Retinal pigment epithelial cell (primary cell): ENCODE measurements around the gene KIAA1328.

Experiments
- DNase-seq: peaks from one replicate; pipeline ENCODE4 v3.0.0-alpha.2; 2010; ENCODE audit warnings: low read depth
- H3K4me3 ChIP-seq: 2 replicates; pipeline ENCODE4 v1.5.1; 2011; ENCODE audit warnings: mild to moderate bottlenecking, low read length, control low read depth, moderate library complexity
- CTCF ChIP-seq: conservative IDR thresholded peaks from 2 replicates; pipeline ENCODE4 v1.5.1; 2011; ENCODE audit warnings: low read depth, low read length, control low read depth, inconsistent platforms

KIAA1328 gene

DNA sequence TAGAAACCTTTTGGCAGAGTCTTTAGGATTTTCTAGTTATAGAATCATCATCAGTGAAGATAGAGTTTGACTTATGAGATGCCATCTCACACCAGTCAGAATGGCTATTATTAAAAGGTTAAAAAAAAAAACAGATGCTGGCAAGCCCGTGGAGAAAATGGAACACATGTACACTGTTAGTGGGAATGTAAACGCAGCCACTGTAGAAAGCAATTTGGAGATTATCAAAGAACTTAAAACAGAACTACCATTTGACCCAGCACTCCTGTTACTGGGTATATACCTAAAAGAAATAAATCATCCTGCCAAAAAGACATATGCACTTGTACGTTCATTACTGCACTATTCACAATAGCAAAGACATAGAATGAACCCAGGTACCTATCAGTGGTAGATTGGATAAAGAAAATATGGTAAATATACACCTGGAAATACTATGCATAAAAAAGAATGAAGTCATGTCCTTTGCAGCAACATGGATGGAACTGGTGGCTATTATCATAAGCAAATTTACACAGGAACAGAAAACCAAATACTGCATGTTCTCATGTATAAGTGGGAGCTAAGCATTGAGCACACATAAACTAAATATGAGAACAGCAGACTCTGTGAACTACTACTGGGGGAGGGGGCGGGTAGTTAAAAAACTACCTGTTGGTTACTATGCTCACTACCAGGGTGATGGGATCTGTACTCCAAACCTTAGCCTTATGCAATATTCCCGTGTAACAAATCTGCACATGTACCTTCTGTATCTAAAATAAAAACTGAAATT lies 279.0 kb downstream of the KIAA1328 start:
- TF ChIP-seq CTCF = no peak
- DNase-seq = no peak
- no peak overlapping the region for H3K4me3 ChIP-seq

GRCh38 chr18:37122877-37123276 lies 293.9 kb downstream of the KIAA1328 start:
- peak; percentile 56 for DNase-seq
- TF ChIP-seq CTCF = no peak
- no peak overlapping the region for H3K4me3 ChIP-seq

GRCh38 chr18:37124516-37124915 lies 295.6 kb downstream of the KIAA1328 start:
- H3K4me3 ChIP-seq = no peak overlapping the region
- no peak for TF ChIP-seq CTCF
- DNase-seq = peak; percentile 94

DNA sequence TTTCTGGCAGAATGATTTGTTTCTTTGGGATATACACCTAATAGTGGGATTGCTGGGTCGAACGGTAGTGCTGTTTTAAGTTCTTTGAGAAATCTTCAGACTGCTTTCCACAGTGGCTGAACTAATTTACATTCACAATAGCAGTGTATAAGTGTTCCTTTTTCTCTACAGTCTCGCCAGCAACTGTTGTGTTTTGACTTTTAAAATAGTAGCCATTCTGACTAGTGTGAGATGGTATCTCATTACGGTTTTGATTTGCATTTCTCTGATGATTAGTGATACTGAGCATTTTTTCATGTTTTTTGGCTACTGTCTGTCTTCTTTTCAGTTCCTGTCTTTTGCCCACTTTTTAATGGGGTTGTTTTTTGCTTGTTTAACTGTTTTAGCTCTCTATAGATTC lies 306.2 kb downstream of the KIAA1328 start:
- no peak for TF ChIP-seq CTCF
- H3K4me3 ChIP-seq = no peak overlapping the region
- DNase-seq = no peak

DNA sequence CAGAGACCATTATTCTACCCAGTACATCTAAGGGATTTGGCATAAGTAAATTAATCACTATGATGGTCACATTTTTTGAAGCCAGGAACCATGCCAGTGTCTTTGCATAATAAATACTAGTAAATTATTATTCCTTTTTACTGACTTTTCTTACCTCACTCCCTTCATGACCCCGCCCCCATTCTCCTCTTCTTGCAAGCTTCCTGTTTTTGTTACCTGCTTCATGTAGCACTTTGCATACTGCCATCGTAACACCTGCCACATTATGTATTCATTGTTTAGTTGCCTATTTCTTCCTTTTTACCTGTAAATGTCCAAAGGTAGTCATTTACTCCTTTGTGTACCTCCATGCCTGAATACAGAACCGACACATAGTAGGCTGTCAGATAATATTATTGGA lies 309.5 kb downstream of the KIAA1328 start:
- DNase-seq = no peak
- no peak for TF ChIP-seq CTCF

DNA sequence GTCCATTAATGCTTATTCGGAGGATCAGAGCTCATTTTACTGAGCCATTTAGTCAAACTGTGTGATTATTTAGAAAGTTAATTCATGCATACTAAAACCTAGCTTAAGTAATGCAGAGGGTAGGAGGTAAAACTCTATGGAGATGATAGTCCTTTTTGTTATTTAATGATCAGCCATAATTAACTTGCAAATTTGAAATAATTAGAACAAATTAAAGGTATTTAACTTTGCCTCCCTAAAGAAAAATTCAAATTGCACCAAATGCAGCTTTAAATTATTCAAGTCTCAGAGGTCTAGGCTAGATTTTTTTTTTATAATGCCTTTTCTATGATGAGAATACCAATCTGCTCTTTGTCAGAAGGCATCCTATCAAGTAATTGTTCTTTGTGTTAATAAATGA lies 310.9 kb downstream of the KIAA1328 start:
- no peak overlapping the region for H3K4me3 ChIP-seq
- no peak for TF ChIP-seq CTCF
- no peak for DNase-seq

More for the DNA sequence above, 309.5 kb downstream of the KIAA1328 start:
- H3K4me3 ChIP-seq = no peak overlapping the region

GRCh38 chr18:37144921-37145320 lies 316.0 kb downstream of the KIAA1328 start:
- H3K4me3 ChIP-seq = no peak overlapping the region
- DNase-seq = no peak
- TF ChIP-seq CTCF = no peak
